ENCODE data around the gene SSH2. TPM values are rescaled to one million over a fixed set of nuclear protein-coding genes. Genes with fewer than 3 reads are reported as not detected.

Gene SSH2
- total RNA-seq, 1 experiment from 2014 or later = 14.6 TPM

DNA sequence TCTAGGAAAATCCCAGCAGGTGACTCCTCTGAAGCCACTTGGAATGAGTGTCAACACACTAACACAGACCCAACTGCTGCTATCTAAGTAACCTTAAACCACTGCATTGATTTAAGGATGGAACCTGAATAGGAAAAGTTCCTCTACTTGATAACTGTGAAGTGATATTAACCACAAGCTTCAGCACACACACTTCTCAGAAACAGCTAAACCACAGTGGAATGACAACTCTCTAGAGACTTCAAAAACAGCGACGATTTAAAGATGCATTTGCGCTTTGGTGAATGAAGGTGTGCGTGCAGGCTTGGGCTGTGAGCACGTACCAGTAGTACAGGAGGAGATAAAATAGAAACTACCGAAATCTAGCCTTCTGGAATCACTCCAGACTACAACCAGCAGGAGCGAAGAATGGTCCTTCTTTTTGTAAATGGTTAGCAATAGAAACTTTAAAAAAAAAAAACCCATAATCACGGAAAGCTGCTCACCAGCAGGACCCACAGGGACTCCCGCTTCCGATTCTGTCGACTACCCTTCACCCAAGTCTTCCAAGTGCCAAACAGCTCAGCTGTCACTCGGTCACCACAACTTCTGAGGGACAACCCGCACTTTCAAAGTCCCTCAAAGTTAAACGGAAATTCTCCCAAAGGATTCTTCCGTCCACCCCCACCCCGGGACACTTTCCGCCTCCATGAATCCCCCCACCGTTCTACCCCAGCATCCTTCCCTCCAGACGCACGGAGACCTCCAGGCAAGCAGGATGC is 169.6 kb downstream of the SSH2 start:
- no peak overlapping the region for H3K56ac ChIP-seq (ENCODE audit: insufficient read length, low read depth, low read length)
- H3K9ac ChIP-seq (ENCODE audit: extremely low read depth, insufficient read length, low read length) = peak overlapping the region; percentile 56

More for the DNA sequence above, 169.6 kb downstream of the SSH2 start:
- no peak overlapping the region for H4K5ac ChIP-seq (ENCODE audit: insufficient read length, low read depth, low read length)
- TF ChIP-seq, protein P1, sequence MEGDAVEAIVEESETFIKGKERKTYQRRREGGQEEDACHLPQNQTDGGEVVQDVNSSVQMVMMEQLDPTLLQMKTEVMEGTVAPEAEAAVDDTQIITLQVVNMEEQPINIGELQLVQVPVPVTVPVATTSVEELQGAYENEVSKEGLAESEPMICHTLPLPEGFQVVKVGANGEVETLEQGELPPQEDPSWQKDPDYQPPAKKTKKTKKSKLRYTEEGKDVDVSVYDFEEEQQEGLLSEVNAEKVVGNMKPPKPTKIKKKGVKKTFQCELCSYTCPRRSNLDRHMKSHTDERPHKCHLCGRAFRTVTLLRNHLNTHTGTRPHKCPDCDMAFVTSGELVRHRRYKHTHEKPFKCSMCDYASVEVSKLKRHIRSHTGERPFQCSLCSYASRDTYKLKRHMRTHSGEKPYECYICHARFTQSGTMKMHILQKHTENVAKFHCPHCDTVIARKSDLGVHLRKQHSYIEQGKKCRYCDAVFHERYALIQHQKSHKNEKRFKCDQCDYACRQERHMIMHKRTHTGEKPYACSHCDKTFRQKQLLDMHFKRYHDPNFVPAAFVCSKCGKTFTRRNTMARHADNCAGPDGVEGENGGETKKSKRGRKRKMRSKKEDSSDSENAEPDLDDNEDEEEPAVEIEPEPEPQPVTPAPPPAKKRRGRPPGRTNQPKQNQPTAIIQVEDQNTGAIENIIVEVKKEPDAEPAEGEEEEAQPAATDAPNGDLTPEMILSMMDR (conservative IDR thresholded peaks at IDR 0.05) = no peak
- Mint-ChIP-seq H3K36me3 (ENCODE audit: insufficient read depth in 1 of 3, low read depth in 3 of 3) (no peaks in the 10 kb centered on the region), H3K9me3 (no peaks in the 10 kb centered on the region; a peak in 1 of 5 replicates), H3K27ac (peak overlapping the region in 1 of 3 experiments; percentile 74; a peak in 2 of 7 replicates), H3K4me3 (peak overlapping the region; percentile 91 to 93), H3K27me3 (ENCODE audit: low read depth) (peaks cover 18% of the 10 kb centered on the region), H3K4me1 (peaks cover 13% of the 10 kb centered on the region in 2 experiments)
- H2AFZ ChIP-seq (ENCODE audit: low read length) = no peak overlapping the region
- H3K23ac ChIP-seq (ENCODE audit: insufficient read length, low read depth, low read length) = no peak overlapping the region
- peak overlapping the region; percentile 93 for H3K4me2 ChIP-seq (ENCODE audit: insufficient read depth, insufficient read length, low read length)
- H4K8ac ChIP-seq (replicated peaks; ENCODE audit: insufficient read length, low read depth, low read length) = no peak overlapping the region
- no peak overlapping the region for H3K27ac ChIP-seq (ENCODE audit: insufficient read length, low read depth, low read length)
- WGBS (ENCODE audit: extremely low coverage, insufficient read length, low lambda C conversion rate) = no CpG with 5 or more reads among the region's 20 CpGs
- H2BK20ac ChIP-seq (ENCODE audit: low read depth, low read length, poor library complexity, severe bottlenecking) = no peak overlapping the region
- no peak overlapping the region for H4K91ac ChIP-seq (ENCODE audit: insufficient read length, low read depth, low read length)
- no peaks in the 10 kb centered on the region for H3K4me1 ChIP-seq (ENCODE audit: insufficient read depth, low read length)
- no peaks in the 10 kb centered on the region for H3K79me1 ChIP-seq (ENCODE audit: insufficient read depth, low read depth, low read length, poor library complexity, severe bottlenecking)
- H3K4ac ChIP-seq (ENCODE audit: low read depth, low read length) = no peak overlapping the region
- peaks cover 13% of the 10 kb centered on the region for H3K23me2 ChIP-seq (ENCODE audit: insufficient read length, low read depth, low read length, poor library complexity, severe bottlenecking)
- no peaks in the 10 kb centered on the region for H4K20me1 ChIP-seq (ENCODE audit: control insufficient read depth, insufficient read depth, insufficient read length)
- H3K18ac ChIP-seq (ENCODE audit: insufficient read length, low read depth, low read length) = no peak overlapping the region
- no peaks in the 10 kb centered on the region for H3K27me3 ChIP-seq (ENCODE audit: insufficient read depth, low read length)
- H3K14ac ChIP-seq (ENCODE audit: insufficient read depth, low read length) = no peak overlapping the region; the same call in 1 of the 2 replicates
- H2BK120ac ChIP-seq (ENCODE audit: low read depth, low read length, poor library complexity, severe bottlenecking) = no peak overlapping the region
- no peaks in the 10 kb centered on the region for H3K9me3 ChIP-seq (ENCODE audit: control insufficient read depth, low read depth, low read length)
- no peaks in the 10 kb centered on the region for H3K79me2 ChIP-seq (ENCODE audit: insufficient read depth, low read length)
- H2BK5ac ChIP-seq (ENCODE audit: insufficient read length, low read length) = no peak overlapping the region
- H2BK15ac ChIP-seq (ENCODE audit: low read depth, low read length) = no peak overlapping the region
- no peak overlapping the region for H2BK12ac ChIP-seq (ENCODE audit: insufficient read length, low read depth, low read length)
- no peak overlapping the region for H3T11ph ChIP-seq (ENCODE audit: low read length)
- no peak overlapping the region for H2AK5ac ChIP-seq (ENCODE audit: insufficient read length, low read length)
- DNase-seq = no peak

Measured in H9 (cell line).